IMR-90 (cell line): ENCODE measurements around the gene AFMID.

Experiments
- BHLHE40 ChIP-seq: fragments of 150-350 bp; IDR thresholded peaks from 2 replicates; pipeline ENCODE4 v1.6.1; 2016; ENCODE audit warnings: mild to moderate bottlenecking, low read depth, low read length
- CEBPB ChIP-seq: IDR thresholded peaks from 2 replicates; pipeline ENCODE4 v1.6.1; 2012; ENCODE audit warnings: low read depth, low read length, improper control_type of control experiment
- CHD1 ChIP-seq: IDR thresholded peaks from 2 replicates; pipeline ENCODE4 v1.6.1; 2012; ENCODE audit warnings: low read depth, low read length, improper control_type of control experiment
- CTCF ChIP-seq: conservative IDR thresholded peaks from 2 replicates; pipeline ENCODE4 v1.5.1; 2012; ENCODE audit warnings: mild to moderate bottlenecking, low read depth, low read length, improper control_type of control experiment
- FOS ChIP-seq: fragments of 150-350 bp; IDR thresholded peaks from 2 replicates; pipeline ENCODE4 v1.6.1; 2016; ENCODE audit warnings: low read depth, low read length
- MXI1 ChIP-seq: IDR thresholded peaks from 2 replicates; pipeline ENCODE4 v1.6.1; 2012; ENCODE audit warnings: low read depth, mild to moderate bottlenecking, low read length, moderate library complexity, borderline replicate concordance
- NFE2L2 ChIP-seq: fragments of 150-350 bp; IDR thresholded peaks from 2 replicates; pipeline ENCODE4 v1.6.1; 2016; ENCODE audit warnings: low read depth, mild to moderate bottlenecking, low read length
- POLR2A ChIP-seq: IDR thresholded peaks from 2 replicates; pipeline ENCODE4 v1.6.1; 2012; ENCODE audit warnings: mild to moderate bottlenecking, low read depth, low read length
- RAD21 ChIP-seq: IDR thresholded peaks from 2 replicates; pipeline ENCODE4 v1.6.1; 2012; ENCODE audit warnings: low read length, improper control_type of control experiment
- RCOR1 ChIP-seq: IDR thresholded peaks from 2 replicates; pipeline ENCODE4 v1.6.1; 2012; ENCODE audit warnings: mild to moderate bottlenecking, low read length, improper control_type of control experiment; ENCODE audit not compliant: insufficient replicate concordance
- SMC3 ChIP-seq: fragments of 150-350 bp; IDR thresholded peaks from 2 replicates; pipeline ENCODE4 v1.6.1; 2016; ENCODE audit warnings: low read depth, mild to moderate bottlenecking, antibody characterized with exemption, low read length, moderate library complexity

- no peak for TF ChIP-seq POLR2A
- TF ChIP-seq NFE2L2, result no peak
- TF ChIP-seq CEBPB, result no peak
- no peak for TF ChIP-seq CTCF
- no peak for TF ChIP-seq BHLHE40
- TF ChIP-seq MXI1, result no peak
- TF ChIP-seq FOS, result no peak
- TF ChIP-seq RAD21, result no peak
- no peak for TF ChIP-seq RCOR1
- TF ChIP-seq CHD1, result no peak
- TF ChIP-seq SMC3, result no peak
Measured at GRCh38 chr17:78166416-78166815, 20.7 kb upstream of the AFMID start.
